ENCODE data around the gene LRP1B.

DNA sequence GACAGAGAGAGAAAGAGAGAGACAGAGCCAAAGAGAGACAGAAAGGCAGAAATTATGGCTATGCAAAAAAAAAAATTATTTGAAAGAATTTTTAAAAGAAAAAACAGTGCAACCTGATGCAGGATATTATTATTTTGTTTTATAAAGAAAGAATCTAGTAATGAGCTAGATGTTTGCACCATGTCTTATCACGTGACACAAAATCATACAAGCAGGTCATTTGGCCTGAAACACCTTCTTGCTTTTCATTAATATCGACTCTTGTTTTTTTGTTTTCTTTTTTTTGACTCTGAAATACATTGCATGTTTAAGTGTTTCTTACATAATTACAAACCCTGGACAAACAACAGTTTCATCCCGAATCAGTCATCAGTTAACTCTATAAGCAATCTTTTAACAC is 606.0 kb downstream of the LRP1B start:
- no peak for TF ChIP-seq CTCF (conservative IDR thresholded peaks at IDR 0.05 in 1 of 2, IDR thresholded peaks at IDR 0.05 in 1 of 2; ENCODE audit: extremely low read depth in 1 of 2, insufficient read depth in 1 of 2, low read depth in 1 of 2, low read length in 2 of 2)
- no peak for TF ChIP-seq EZH2 (IDR thresholded peaks at IDR 0.05; ENCODE audit: borderline replicate concordance, low read length)
